Fibroblast of the aortic adventitia (primary cell): ENCODE measurements around the gene NPBWR2. TPM values are rescaled to one million over a fixed set of nuclear protein-coding genes. Genes with fewer than 3 reads are reported as not detected.
A peak's percentile ranks its signal among the peaks of the same experiment; 100 is the strongest.
"Not testable (repeated sequence)": the region's sequence is repeated elsewhere in the genome, so short reads cannot be mapped to it uniquely, and the experiment has no call there.

Experiments used
- DNase-seq: peaks from one replicate; pipeline ENCODE4 v3.0.0-alpha.2; 2010; ENCODE audit warnings: low read depth
- H3K4me3 ChIP-seq: 2 replicates; pipeline ENCODE4 v1.5.1; 2011; ENCODE audit warnings: low read depth, mild to moderate bottlenecking, control low read depth, low read length, moderate library complexity
- CTCF ChIP-seq: IDR thresholded peaks from 2 replicates; pipeline ENCODE4 v1.5.1; 2011; ENCODE audit warnings: mild to moderate bottlenecking, low read length, control low read depth, inconsistent platforms; ENCODE audit not compliant: insufficient read depth
- total RNA-seq: library from RNA; depleted of rRNA; stranded (reverse); fragments of >200 nt; gene quantifications from 2 replicates; pipeline ENCODE4 v1.2.3, GENCODE V29; 2012; ENCODE audit warnings: low replicate concordance

The NPBWR2 gene
- total RNA-seq, 1 donor: not detected

- DNase-seq: no peak
- H3K4me3 ChIP-seq: no peak overlapping the region
- TF ChIP-seq CTCF: no peak
Measured at GRCh38 chr20:64136004-64136710, 28.8 kb upstream of the NPBWR2 start.

- not testable (repeated sequence) for H3K4me3 ChIP-seq, DNase-seq
Measured at GRCh38 chr20:64134744-64135143, 27.4 kb upstream of the NPBWR2 start.

GRCh38 chr20:64133951-64134407, 26.6 kb upstream of the NPBWR2 start:
- TF ChIP-seq CTCF: no peak
- DNase-seq: no peak
- H3K4me3 ChIP-seq: no peak overlapping the region

GRCh38 chr20:64131406-64131805, 24.0 kb upstream of the NPBWR2 start:
- H3K4me3 ChIP-seq: no peak overlapping the region
- TF ChIP-seq CTCF: peak; percentile 21
- DNase-seq: peak; percentile 2

GRCh38 chr20:64130876-64131275, 23.5 kb upstream of the NPBWR2 start:
- TF ChIP-seq CTCF: no peak
- no peak overlapping the region for H3K4me3 ChIP-seq
- no peak for DNase-seq

GRCh38 chr20:64130271-64130670, 22.9 kb upstream of the NPBWR2 start:
- TF ChIP-seq CTCF: no peak
- no peak for DNase-seq
- no peak overlapping the region for H3K4me3 ChIP-seq

GRCh38 chr20:64129146-64129782, 21.9 kb upstream of the NPBWR2 start:
- TF ChIP-seq CTCF: no peak
- DNase-seq: no peak
- H3K4me3 ChIP-seq: no peak overlapping the region

GRCh38 chr20:64123517-64123916, 16.2 kb upstream of the NPBWR2 start:
- H3K4me3 ChIP-seq, DNase-seq: not testable (repeated sequence)

- H3K4me3 ChIP-seq, DNase-seq: not testable (repeated sequence)
Measured at GRCh38 chr20:64122927-64123326, 15.6 kb upstream of the NPBWR2 start.
